HG03103 (cell line): Measurements from ENCODE around the gene ATXN7L1.
"Not testable (repeated sequence)": the region's sequence is repeated elsewhere in the genome, so short reads cannot be mapped to it uniquely, and the experiment has no call there.

Source experiments
- ATAC-seq: cut with Tn5 transposase; IDR thresholded peaks from one replicate; pipeline ENCODE4 v1.9.1; 2021; ENCODE audit warnings: low read depth; ENCODE audit not compliant: unreplicated experiment

ATXN7L1 gene

GRCh38 chr7:105806592-105807447 lies 69.6 kb downstream of the ATXN7L1 start:
- peak; percentile 29 for ATAC-seq

- ATAC-seq, result no peak
These were observed 70.9 kb downstream of the ATXN7L1 start for GRCh38 chr7:105805447-105806019.

GRCh38 chr7:105803429-105803736 lies 73.0 kb downstream of the ATXN7L1 start:
- ATAC-seq, result no peak

- no peak for ATAC-seq
These were observed 73.6 kb downstream of the ATXN7L1 start for GRCh38 chr7:105802604-105803428.

GRCh38 chr7:105800849-105801534 lies 75.4 kb downstream of the ATXN7L1 start:
- no peak for ATAC-seq

- ATAC-seq, result no peak
These were observed 76.0 kb downstream of the ATXN7L1 start for GRCh38 chr7:105800442-105800841.

GRCh38 chr7:105799677-105800076 lies 76.7 kb downstream of the ATXN7L1 start:
- no peak for ATAC-seq

- no peak for ATAC-seq
These were observed 77.4 kb downstream of the ATXN7L1 start for GRCh38 chr7:105799006-105799405.

- no peak for ATAC-seq
These were observed 78.7 kb downstream of the ATXN7L1 start for GRCh38 chr7:105797652-105798051.

- ATAC-seq, result no peak
These were observed 80.0 kb downstream of the ATXN7L1 start for GRCh38 chr7:105796365-105796764.

GRCh38 chr7:105794741-105795729 lies 81.4 kb downstream of the ATXN7L1 start:
- no peak for ATAC-seq

GRCh38 chr7:105792488-105793370 lies 83.7 kb downstream of the ATXN7L1 start:
- no peak for ATAC-seq

- ATAC-seq, result no peak
These were observed 84.5 kb downstream of the ATXN7L1 start for GRCh38 chr7:105791926-105792325.

GRCh38 chr7:105790996-105791395 lies 85.4 kb downstream of the ATXN7L1 start:
- ATAC-seq, result no peak

- not testable (repeated sequence) for ATAC-seq
These were observed 85.9 kb downstream of the ATXN7L1 start for GRCh38 chr7:105790452-105790851.

- no peak for ATAC-seq
These were observed 87.5 kb downstream of the ATXN7L1 start for GRCh38 chr7:105788816-105789349.

GRCh38 chr7:105788356-105788755 lies 88.0 kb downstream of the ATXN7L1 start:
- ATAC-seq, result no peak

- ATAC-seq, result no peak
These were observed 88.6 kb downstream of the ATXN7L1 start for GRCh38 chr7:105787793-105788192.
